Activated T-cell treated with anti-CD3 and anti-CD28 coated beads for 48 hours (primary cell): ENCODE results near the gene HAUS8.
A peak's percentile ranks its signal among the peaks of the same experiment; 100 is the strongest.
"Not testable (repeated sequence)": the region's sequence is repeated elsewhere in the genome, so short reads cannot be mapped to it uniquely, and the experiment has no call there.

Experiments
- DNase-seq: peaks from one replicate; pipeline ENCODE4 v3.0.0-alpha.2; 2020; ENCODE audit warnings: low read depth

HAUS8 gene, protein sequence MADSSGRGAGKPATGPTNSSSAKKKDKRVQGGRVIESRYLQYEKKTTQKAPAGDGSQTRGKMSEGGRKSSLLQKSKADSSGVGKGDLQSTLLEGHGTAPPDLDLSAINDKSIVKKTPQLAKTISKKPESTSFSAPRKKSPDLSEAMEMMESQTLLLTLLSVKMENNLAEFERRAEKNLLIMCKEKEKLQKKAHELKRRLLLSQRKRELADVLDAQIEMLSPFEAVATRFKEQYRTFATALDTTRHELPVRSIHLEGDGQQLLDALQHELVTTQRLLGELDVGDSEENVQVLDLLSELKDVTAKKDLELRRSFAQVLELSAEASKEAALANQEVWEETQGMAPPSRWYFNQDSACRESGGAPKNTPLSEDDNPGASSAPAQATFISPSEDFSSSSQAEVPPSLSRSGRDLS

GRCh38 chr19:17075035-17075863 is at the start of gene HAUS8, which contains the start of gene MYO9B:
Gene HAUS8, minus strand, starts transcription at chr19:17075452. Its CDS starts 30 bp downstream, at chr19:17075422.
Gene MYO9B, plus strand, starts transcription at chr19:17075777. Its CDS starts 25,941 bp downstream, at chr19:17101718.
- DNase-seq = peak; percentile 99

GRCh38 chr19:17124025-17124424 is 48.8 kb upstream of the HAUS8 start:
- no peak for DNase-seq

- no peak for DNase-seq
These were observed 47.8 kb upstream of the HAUS8 start for GRCh38 chr19:17123041-17123440.

- no peak for DNase-seq
These were observed 46.6 kb upstream of the HAUS8 start for GRCh38 chr19:17121736-17122293.

GRCh38 chr19:17118957-17119356 is 43.7 kb upstream of the HAUS8 start:
- DNase-seq = no peak

GRCh38 chr19:17116996-17117702 is 41.9 kb upstream of the HAUS8 start:
- no peak for DNase-seq

DNA sequence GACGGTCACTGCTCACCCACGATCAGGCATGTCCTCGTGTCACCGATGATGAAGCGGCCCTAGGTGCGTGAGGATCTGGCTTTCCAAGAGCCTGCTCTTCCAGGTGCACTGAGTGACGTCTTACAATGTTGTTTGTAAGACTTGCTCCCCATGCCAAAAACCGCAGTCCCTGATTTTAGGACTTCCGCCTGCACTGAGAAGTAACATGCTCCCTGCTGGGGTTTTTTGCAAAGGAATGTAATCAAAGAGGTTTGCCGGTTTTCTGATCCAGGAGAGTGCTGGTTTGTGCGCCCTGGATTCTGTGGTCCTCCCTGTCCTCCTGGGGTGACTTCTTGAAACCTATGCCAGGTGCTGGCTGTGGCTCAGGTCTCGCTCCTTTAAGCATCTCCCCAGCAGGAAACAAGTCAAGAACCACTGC is 39.2 kb upstream of the HAUS8 start:
- DNase-seq = no peak

DNA sequence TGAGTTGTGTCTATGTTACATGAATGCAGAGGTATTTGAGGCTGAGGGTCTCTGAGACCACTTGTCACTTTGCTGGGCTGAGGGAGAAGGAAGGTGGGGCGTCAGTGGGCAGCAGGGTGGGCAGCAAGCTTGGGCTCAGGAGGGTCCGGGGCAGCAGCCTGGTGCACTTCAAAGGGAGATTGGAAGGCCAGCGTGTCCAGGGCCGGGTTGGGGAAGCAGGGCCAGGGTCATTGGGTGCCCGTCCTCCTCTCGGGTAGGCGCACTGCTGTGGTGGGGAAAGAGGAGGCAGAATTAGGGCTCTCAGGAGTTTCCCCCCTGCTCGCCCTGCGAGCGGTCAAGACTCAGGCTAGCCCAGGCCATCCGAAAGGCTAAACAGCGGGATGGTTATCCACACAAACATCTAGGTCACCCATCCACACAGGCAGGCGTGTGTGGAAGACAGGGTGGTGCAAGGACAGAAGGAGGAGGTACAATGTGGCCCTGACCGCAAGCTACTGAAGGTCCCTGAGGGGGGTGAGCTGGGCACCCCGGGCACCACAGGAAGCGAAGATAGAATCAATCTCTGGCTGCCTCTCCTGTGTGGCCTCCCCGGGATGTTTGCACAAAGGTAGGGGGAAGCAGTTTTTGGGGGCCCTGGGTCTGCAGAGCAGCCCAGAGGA is 38.0 kb upstream of the HAUS8 start:
- no peak for DNase-seq

DNA sequence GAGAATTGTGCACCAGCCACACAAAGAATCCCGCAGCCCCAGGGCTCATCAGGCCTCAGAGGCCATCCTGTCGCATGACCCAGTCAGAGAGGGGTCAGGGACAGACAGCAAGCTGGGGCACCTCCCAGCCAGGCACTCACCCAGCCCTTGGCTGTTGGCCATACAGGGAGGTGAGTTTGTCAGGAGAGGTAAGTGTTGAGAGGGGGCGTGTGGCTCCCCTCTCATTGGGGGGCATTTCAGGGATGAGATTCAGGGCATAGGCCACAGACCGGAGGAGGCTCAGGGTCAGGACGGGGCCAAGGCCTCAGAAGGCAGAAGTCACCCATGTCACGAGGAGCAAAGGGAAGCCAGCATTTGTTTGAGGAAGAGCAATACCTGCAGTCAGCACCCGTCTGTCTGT is 37.4 kb upstream of the HAUS8 start:
- DNase-seq = no peak

GRCh38 chr19:17112271-17112670 is 37.0 kb upstream of the HAUS8 start:
- DNase-seq = no peak

DNA sequence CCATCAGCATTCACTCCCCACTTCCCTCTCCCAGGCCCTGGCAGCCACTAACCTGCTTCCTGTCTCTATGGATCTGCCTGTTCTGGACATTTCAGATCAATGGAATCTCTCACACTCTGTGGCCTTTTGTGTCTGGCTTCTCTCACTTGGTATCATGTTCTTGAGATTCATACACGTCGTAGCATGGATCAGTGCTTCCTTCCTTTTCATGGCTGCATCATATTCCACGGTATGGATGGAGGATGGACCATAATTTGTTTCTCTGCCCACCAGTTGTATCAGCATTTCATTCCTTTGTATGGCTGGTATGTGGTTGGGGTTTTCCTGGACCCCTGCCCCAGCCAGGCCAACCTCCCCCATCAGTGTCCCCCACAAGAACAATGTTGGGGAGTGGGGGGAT is 36.5 kb upstream of the HAUS8 start:
- DNase-seq = no peak

GRCh38 chr19:17110599-17110966 is 35.3 kb upstream of the HAUS8 start:
- no peak for DNase-seq

GRCh38 chr19:17109962-17110598 is 34.8 kb upstream of the HAUS8 start:
- no peak for DNase-seq

DNA sequence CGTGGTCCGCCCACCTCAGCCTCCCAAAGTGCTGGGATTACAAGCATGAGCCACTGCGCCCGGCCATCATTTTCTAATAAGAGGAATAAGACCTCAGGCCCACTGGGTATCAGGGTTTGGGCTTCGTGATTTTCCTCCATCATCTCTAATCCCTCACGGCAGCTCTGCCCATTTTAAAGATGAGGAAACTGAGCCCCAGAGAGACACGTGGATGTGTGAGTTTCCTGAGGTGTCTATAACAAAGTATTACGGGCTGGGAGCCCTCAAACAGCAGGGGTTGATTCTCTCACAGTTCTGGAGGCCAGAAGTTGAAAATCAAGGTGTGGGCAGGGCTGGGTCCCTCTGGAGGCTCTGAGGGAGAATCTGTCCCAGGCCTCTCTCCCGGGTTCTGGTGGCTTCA is 34.0 kb upstream of the HAUS8 start:
- DNase-seq = no peak

DNA sequence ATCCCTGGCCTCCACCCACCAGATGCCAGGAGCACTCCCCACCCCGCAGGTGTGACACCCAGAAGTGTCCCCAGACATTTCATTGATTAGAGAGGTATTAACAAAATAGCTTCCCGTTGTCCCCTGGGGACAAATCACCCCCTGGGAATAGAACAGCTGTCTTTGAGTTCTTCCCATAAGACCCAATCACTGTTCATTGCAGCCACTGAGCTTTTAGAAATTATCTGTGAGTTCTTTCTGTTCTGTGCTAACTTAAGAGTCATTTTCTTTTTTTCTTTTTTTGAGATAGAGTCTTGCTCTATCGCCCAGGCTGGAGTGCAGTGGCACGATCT is 33.2 kb upstream of the HAUS8 start:
- DNase-seq = no peak

GRCh38 chr19:17107546-17108452 is 32.5 kb upstream of the HAUS8 start:
- DNase-seq = no peak

DNA sequence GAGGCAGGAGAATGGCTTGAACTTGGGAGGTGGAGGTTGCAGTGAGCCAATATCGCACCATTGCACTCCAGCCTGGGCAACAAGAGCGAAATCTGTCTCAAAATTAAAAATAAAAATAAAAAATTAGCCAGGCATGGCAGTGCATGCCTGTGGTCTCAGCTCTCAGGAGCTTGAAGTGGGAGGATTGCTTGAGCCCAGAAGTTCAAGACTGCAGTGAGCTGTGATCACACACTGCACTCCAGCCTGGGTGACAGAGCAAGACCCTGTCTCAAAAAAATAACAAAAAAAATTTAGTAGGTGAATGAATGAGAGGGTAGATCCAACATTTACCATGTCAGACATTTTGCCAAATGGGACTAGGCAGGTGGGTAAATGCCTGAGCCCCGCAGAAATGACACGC is 31.7 kb upstream of the HAUS8 start:
- not testable (repeated sequence) for DNase-seq

DNA sequence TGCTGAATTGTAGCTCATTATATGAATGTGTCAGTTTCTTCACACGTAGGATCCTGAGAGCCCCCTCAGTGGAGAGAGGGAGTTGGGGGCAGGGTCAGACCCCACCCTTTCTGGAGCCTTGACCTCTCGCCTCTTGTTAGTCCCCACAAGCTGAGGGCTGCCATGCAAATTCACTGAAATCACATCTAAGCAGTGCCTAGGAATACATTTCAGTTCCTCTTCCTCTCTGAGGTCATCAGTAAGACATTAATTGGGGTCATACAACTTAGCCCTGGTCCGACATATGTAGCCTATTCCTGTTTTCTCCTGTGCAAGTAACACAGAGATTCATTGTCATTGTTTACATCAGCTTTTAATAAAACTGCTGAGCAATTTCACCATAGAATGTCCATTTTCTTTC is 30.3 kb upstream of the HAUS8 start:
- no peak for DNase-seq

GRCh38 chr19:17104679-17105078 is 29.4 kb upstream of the HAUS8 start:
- no peak for DNase-seq

- no peak for DNase-seq
These were observed 27.9 kb upstream of the HAUS8 start for GRCh38 chr19:17103177-17103576.
